ENCODE data around the gene EFNA2.
A peak's percentile ranks its signal among the peaks of the same experiment; 100 is the strongest.
"Not testable (repeated sequence)": the region's sequence is repeated elsewhere in the genome, so short reads cannot be mapped to it uniquely, and the experiment has no call there.

Gene EFNA2

DNA sequence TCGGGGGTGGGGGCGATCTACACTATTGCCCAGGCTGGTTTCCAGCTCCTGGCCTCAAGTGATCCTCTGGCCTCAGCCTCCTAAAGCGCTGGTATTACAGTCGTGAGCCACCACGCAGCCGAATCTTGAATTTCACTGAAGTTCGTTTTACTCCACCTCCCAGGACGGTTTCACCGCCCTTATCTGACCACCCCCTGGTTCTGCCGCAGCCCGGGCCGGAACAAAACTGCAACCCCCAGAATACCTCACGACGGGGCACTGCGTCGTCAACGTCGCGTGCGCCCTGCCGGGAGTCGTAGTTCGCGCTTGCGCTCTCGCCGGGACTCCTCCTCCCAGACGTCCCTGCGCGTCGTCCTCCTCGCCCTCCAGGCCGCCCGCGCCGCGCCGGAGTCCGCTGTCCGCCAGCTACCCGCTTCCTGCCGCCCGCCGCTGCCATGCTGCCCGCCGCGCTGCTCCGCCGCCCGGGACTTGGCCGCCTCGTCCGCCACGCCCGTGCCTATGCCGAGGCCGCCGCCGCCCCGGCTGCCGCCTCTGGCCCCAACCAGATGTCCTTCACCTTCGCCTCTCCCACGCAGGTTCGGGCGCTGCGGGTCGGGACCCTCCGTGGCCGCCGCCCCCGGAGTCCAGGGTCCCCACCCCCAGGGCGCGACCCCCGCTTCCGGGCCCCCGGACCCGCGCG is 44.1 kb upstream of the EFNA2 start, which contains the start of gene ATP5F1D:
TSS of gene ATP5F1D (plus strand) at position 335 of the 679 bp plus-strand sequence. CDS start at position 435, 100 bp downstream.
- Histone ChIP-seq H3K27me3 (peaks cover 35% of the 10 kb centered on the region), H3K36me3 (peaks cover 13% of the 10 kb centered on the region; the same call in 1 of the 2 replicates), H3K9me3 (no peaks in the 10 kb centered on the region), H3K4me3 (peak within 1 kb of the TSS; percentile 95), H3K4me1 (peaks cover 82% of the 10 kb centered on the region), H3K9ac (peak within 1 kb of the TSS; percentile 95), H3K4me2 (peak within 1 kb of the TSS; percentile 98), H3K27ac (peak within 1 kb of the TSS; percentile 95), H4K20me1 (peaks cover 42% of the 10 kb centered on the region)
- no peak for TF ChIP-seq Cebpa-rat (IDR thresholded peaks at IDR 0.05)

DNA sequence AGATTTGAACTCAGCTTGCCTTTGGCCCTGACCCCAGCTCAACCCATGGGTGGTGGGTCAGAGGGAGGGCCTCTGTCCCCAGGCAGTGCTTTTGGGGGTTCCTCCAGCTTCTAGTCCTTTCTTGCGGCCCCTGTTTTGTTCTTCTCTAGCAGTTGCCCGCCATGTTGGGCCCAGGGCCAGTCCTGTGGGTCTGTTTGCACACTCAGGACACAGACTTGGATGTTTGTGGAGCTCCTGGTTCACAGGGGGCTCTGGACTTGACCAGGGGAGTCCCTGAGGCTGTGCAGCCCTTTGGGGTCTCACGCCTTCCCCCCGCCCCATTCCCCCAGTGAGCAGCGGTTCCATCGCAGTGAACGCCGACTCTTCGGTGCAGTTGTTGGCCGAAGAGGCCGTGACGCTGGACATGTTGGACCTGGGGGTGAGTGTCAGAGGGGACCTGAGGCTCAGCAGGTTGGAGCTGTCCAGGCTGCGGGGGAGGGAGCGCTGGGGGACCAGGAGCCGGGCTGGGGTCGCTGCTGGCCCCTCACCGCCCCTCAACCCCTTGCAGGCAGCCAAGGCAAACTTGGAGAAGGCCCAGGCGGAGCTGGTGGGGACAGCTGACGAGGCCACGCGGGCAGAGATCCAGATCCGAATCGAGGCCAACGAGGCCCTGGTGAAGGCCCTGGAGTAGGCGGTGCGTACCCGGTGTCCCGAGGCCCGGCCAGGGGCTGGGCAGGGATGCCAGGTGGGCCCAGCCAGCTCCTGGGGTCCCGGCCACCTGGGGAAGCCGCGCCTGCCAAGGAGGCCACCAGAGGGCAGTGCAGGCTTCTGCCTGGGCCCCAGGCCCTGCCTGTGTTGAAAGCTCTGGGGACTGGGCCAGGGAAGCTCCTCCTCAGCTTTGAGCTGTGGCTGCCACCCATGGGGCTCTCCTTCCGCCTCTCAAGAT is 41.6 kb upstream of the EFNA2 start:
- Histone ChIP-seq H3K9me3 (no peaks in the 10 kb centered on the region), H4K20me1 (peaks cover 35% of the 10 kb centered on the region), H3K27ac (peak overlapping the region; percentile 61), H3K4me3 (peak overlapping the region; percentile 95), H3K4me1 (peaks cover 78% of the 10 kb centered on the region), H3K36me3 (peaks cover 13% of the 10 kb centered on the region; the same call in 1 of the 2 replicates), H3K9ac (peak overlapping the region; percentile 95), H3K27me3 (peaks cover 10% of the 10 kb centered on the region), H3K4me2 (peak overlapping the region; percentile 98)
- no peak for TF ChIP-seq Cebpa-rat (IDR thresholded peaks at IDR 0.05)

DNA sequence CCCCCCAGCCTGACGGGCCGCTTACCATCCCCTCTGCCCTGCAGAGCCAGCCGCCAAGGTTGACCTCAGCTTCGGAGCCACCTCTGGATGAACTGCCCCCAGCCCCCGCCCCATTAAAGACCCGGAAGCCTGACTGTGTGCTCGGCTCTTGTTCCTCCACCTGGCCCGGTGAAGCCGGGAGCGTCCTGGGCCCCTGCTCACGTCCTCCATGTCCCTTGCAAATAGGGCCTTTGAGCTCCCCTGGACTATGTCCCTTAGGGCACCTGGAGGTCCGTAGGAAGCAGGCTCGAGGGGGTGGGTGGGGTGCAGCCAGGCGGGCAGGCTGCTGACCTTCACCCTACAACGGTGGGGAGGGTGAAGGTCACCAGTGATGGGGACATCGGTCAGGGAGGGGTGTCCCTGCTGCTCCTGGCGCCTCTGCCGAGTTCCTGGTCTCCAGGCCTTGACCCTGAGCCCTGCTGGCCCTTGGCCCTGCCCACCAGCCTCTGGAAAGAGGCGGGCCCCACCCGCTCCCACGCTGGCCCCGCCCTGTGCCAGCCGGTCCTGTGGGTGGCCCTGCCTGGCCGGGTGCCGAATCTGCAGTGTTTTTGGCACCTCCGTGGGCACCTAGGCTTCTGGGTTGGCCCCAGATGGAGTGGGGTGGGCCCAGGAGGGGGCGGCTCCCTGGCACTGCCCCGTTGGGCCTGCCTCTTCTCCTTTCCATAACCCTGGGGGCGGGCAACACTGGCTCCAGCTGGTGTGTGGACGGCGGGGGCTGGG is 40.8 kb upstream of the EFNA2 start:
- Histone ChIP-seq H3K4me3 (peak overlapping the region; percentile 58), H3K9me3 (no peaks in the 10 kb centered on the region), H3K27ac (peak overlapping the region; percentile 61), H3K36me3 (peaks cover 14% of the 10 kb centered on the region; the same call in 1 of the 2 replicates), H4K20me1 (peaks cover 37% of the 10 kb centered on the region), H3K4me1 (peaks cover 72% of the 10 kb centered on the region), H3K27me3 (peaks cover 1% of the 10 kb centered on the region), H3K4me2 (peak overlapping the region; percentile 98), H3K9ac (peak overlapping the region; percentile 68)
- TF ChIP-seq Cebpa-rat (IDR thresholded peaks at IDR 0.05): no peak

DNA sequence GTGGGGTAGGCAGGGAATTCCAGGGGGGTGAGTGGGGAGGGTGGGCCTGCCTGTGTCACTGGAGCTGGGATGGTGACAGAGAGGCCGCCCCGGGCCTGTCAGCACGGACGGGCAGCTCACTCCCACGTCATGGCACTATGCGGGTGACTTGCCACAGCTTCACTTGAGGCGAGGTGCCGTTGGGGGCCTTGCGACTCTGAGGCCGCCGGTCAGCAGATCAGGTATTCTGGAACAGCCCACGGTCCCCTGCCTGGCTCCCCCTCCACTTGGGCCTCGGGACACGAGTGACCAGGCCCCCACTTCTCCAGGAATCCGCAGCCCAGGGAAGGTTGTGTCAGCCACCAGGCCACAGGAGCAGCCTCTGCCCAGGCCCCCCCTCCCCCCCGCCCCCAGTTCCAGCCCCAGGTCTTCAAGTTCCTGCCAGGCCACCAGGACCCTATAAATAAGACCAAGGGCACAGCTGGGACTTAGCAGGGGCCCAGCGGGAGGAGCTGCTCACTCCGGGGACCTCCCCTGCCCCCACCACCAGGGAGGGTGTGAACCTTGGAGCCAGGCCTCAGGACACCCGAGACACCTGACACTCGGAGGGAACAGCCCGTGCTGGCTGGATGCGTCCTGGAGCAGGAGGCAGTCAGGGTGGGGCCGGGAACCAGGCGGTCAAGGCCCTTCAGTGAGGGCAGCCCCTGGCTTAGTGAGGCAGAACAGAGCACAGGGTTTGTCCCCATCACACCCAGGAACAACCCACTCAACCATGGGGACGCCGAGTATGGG is 40.0 kb upstream of the EFNA2 start:
- Histone ChIP-seq H3K4me2 (peak overlapping the region; percentile 98), H3K9me3 (no peaks in the 10 kb centered on the region), H3K27me3 (no peaks in the 10 kb centered on the region), H3K36me3 (peaks cover 21% of the 10 kb centered on the region; the same call in 1 of the 2 replicates), H4K20me1 (peaks cover 44% of the 10 kb centered on the region), H3K9ac (0 out of 2 replicates have a peak overlapping the region, but pooled peaks have one; percentile 68), H3K4me1 (peaks cover 68% of the 10 kb centered on the region), H3K27ac (peak overlapping the region; percentile 61), H3K4me3 (peak overlapping the region; percentile 58; the same call in 1 of the 2 replicates)
- no peak for TF ChIP-seq Cebpa-rat (IDR thresholded peaks at IDR 0.05)

DNA sequence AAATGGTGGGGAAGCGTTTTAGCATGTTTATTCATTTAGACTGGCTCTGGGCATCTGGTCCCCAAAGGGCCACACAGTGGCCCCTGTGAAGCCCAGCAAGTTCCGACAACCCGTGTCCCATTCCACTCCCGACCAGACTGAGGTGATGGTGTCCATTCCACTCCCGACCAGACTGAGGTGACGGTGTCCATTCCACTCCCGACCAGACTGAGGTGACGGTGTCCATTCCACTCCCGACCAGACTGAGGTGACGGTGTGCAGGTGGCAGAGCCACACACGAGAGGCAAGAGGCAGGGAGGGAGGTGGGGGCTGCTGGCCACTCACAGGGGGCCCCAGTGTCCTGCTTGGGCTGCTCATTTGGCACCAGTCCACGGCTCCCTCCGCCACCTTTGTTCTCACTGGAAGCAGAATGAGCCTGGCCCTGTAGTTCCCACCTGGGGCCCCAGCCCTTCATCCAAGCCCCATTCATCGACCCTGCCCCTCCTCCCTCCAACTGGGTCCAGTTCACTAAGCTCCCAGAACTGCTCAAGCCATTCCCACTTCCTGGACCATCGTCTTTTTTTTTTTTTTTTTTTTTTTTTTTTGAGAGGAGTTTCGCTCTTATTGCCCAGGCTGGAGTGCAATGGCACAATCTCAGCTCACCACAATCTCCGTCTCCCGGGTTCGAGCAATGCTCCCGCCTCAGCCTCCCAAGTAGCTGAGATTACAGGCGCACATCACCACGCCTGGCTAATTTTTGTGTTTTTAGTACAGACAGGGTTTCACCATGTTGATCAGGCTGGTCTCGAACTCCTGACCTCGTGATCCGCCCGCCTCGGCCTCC is 39.2 kb upstream of the EFNA2 start:
- not testable (repeated sequence) for H3K9me3 ChIP-seq, H3K27me3 ChIP-seq, H3K9ac ChIP-seq
- peak overlapping the region; percentile 98 for H3K4me2 ChIP-seq
- H3K4me3 ChIP-seq: 0 out of 2 replicates have a peak overlapping the region, but pooled peaks have one; percentile 22
- peak overlapping the region; percentile 26; the same call in 1 of the 2 replicates for H3K27ac ChIP-seq
- H3K4me1 ChIP-seq: peaks cover 60% of the 10 kb centered on the region
- H3K36me3 ChIP-seq: peaks cover 23% of the 10 kb centered on the region
- H4K20me1 ChIP-seq: peaks cover 47% of the 10 kb centered on the region

DNA sequence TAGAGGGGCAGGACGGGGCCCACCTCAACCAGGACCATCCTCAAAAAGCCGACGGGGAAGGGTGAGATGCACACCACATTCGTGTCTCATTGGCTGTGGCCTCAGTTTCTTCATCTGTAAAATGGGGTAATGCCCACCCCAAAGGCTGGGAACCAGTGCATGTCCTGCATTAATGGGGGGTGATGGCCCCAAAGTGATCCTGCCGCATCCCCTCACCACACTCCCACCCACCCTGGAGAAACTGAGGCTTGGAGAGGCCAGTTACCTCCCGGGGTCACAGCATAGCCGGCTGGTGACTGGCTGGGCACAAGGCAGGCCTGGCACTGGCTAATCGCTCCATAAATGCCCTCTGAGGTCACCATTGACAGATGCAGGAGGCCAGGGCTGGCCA is 37.9 kb upstream of the EFNA2 start:
- TF ChIP-seq Cebpa-rat (IDR thresholded peaks at IDR 0.05): no peak
- peak overlapping the region; percentile 86; the same call in 1 of the 2 replicates for H3K9ac ChIP-seq
- peak overlapping the region; percentile 99 for H3K4me3 ChIP-seq

DNA sequence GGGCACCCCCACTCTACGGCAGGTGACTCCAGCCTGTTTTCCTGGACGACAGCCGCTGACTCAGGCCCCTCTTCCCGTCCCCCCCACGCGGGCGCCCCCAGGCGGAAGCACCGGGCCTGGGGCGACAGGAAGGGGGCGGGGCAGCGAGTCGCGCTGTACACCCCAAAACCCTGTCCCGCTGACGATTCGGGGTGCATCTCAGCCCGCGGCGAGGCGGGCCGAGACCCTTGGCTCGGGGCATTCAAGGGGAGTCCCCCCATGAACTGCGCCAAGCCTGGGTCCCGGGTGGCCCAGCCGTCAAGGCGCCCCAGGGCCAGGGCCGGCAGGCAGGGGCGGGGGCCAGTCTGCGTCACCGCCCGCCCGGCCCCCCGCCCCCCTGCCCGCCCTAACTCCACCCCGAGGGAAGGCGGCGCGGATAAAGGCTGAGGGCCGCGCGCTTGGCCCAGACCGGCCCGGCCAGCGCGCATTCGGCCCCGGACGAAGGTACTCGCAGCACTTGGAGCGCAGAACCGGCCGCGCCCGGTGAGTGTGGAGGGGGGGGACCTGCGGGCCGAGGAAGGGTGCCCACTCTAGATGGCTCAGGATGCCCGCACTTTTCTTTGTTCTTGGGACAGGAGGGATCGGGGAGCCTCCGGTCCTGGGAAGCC is 37.4 kb upstream of the EFNA2 start, which contains the start of gene MIDN:
TSS of gene MIDN (plus strand) at position 445 of the 647 bp plus-strand sequence. CDS start 1,714 bp downstream, outside the sequence.
- peak within 1 kb of the TSS; percentile 84 for H3K4me2 ChIP-seq
- no peak for TF ChIP-seq Cebpa-rat (IDR thresholded peaks at IDR 0.05)
- peak within 1 kb of the TSS; percentile 86 for H3K9ac ChIP-seq
- peaks cover 49% of the 10 kb centered on the region for H4K20me1 ChIP-seq
- peaks cover 47% of the 10 kb centered on the region for H3K4me1 ChIP-seq
- H3K27ac ChIP-seq: peak within 1 kb of the TSS; percentile 91
- H3K36me3 ChIP-seq: peaks cover 25% of the 10 kb centered on the region
- H3K4me3 ChIP-seq: peak within 1 kb of the TSS; percentile 99
- H3K27me3 ChIP-seq: no peaks in the 10 kb centered on the region
- H3K9me3 ChIP-seq: no peaks in the 10 kb centered on the region

More for the DNA sequence above, 37.9 kb upstream of the EFNA2 start:
- H3K4me2 ChIP-seq: peak overlapping the region; percentile 84
- no peaks in the 10 kb centered on the region for H3K9me3 ChIP-seq
- peaks cover 52% of the 10 kb centered on the region for H4K20me1 ChIP-seq
- H3K27ac ChIP-seq: peak overlapping the region; percentile 46; the same call in 1 of the 2 replicates
- H3K36me3 ChIP-seq: peaks cover 28% of the 10 kb centered on the region
- peaks cover 52% of the 10 kb centered on the region for H3K4me1 ChIP-seq
- no peaks in the 10 kb centered on the region for H3K27me3 ChIP-seq

All from BLaER1 (cell line).